Hindlimb muscle (tissue), 1 donor: ENCODE measurements around the gene OR7D2. TPM values are rescaled to one million over a fixed set of nuclear protein-coding genes. Genes with fewer than 3 reads are reported as not detected.

Source experiments
- DNase-seq: peaks from one replicate; pipeline ENCODE4 v3.0.0-alpha.2; 2013
- polyA plus RNA-seq: library from polyadenylated mRNA; unstranded; fragments of 120-200 nt; gene quantifications from one replicate; pipeline ENCODE4 v1.2.1, GENCODE V29; 2013; ENCODE audit not compliant: insufficient read length

Gene OR7D2
- polyA plus RNA-seq, 1 donor = 0.06 TPM

GRCh38 chr19:9205501-9206113 lies 26.8 kb downstream of the OR7D2 start:
- DNase-seq = peak; percentile 63

- no peak for DNase-seq
These were observed 40.7 kb downstream of the OR7D2 start, which contains the start of gene OR7D4 for GRCh38 chr19:9219489-9219888. TSS of gene OR7D4 (minus strand) at chr19:9219589. CDS start at chr19:9214837, 4,752 bp downstream.

Other genes starting within 250 kb of the OR7D2 start
- 0.03 TPM for gene MUC16, start 168.6 kb upstream of the OR7D2 start, polyA plus RNA-seq
- gene OR1M1, start 91.9 kb upstream of the OR7D2 start, polyA plus RNA-seq = not detected
- not detected for gene OR7G2, start 71.5 kb upstream of the OR7D2 start, polyA plus RNA-seq
- gene OR7G1, start 63.2 kb upstream of the OR7D2 start, polyA plus RNA-seq = not detected
- gene OR7G3, start 52.0 kb upstream of the OR7D2 start, polyA plus RNA-seq = not detected
- 20.1 TPM for gene ZNF317, start 38.6 kb upstream of the OR7D2 start, polyA plus RNA-seq
- gene OR7D4, start 40.6 kb downstream of the OR7D2 start, polyA plus RNA-seq = not detected
- gene OR7E24, start 72.0 kb downstream of the OR7D2 start, polyA plus RNA-seq = not detected
- gene ZNF699, start 130.9 kb downstream of the OR7D2 start, polyA plus RNA-seq = 3.7 TPM
- gene ZNF559, start 145.2 kb downstream of the OR7D2 start, polyA plus RNA-seq = 26.8 TPM
- 6.0 TPM for gene ZNF177, start 184.0 kb downstream of the OR7D2 start, polyA plus RNA-seq